DND-41 (cell line): Measurements from ENCODE around the gene COPS2.

ENCODE experiments used
- ATAC-seq: fragments of 200-7000 bp; cut with Tn5 transposase; 3 replicates; pipeline ENCODE4 v1.9.1; 2021; ENCODE audit warnings: low read depth; ENCODE audit not compliant: insufficient read depth
- DNase-seq: peaks from one replicate; pipeline ENCODE4 v3.0.0-alpha.2; 2020
- H2AFZ ChIP-seq: 2 replicates; pipeline ENCODE4 v1.6.0; 2012; ENCODE audit warnings: low read depth, low read length
- H3K27ac ChIP-seq: 2 replicates; pipeline ENCODE4 v1.5.1; 2012; ENCODE audit warnings: low read length, inconsistent platforms
- H3K27me3 ChIP-seq: fragments of 200-600 bp; sonication (generic); 2 replicates; pipeline ENCODE4 v1.6.0; 2012; ENCODE audit warnings: low read length, mild to moderate bottlenecking, inconsistent platforms; ENCODE audit not compliant: insufficient read depth, poor library complexity
- H3K36me3 ChIP-seq: 2 replicates; pipeline ENCODE4 v1.5.1; 2012; ENCODE audit warnings: low read length, inconsistent platforms; ENCODE audit not compliant: insufficient read depth
- H3K4me1 ChIP-seq: 2 replicates; pipeline ENCODE4 v1.5.1; 2012; ENCODE audit warnings: mild to moderate bottlenecking, low read length; ENCODE audit not compliant: insufficient read depth
- H3K4me2 ChIP-seq: 2 replicates; pipeline ENCODE4 v1.6.0; 2012; ENCODE audit warnings: mild to moderate bottlenecking, moderate library complexity, low read length, inconsistent platforms; ENCODE audit not compliant: insufficient read depth
- H3K4me3 ChIP-seq, 2 experiments: fragments of 200-600 bp in 1 of 2; shearing (Covaris generic) in 1 of 2; 2 replicates each; pipeline ENCODE4 v1.5.1; 2012 to 2016; ENCODE audit warnings: inconsistent platforms in 2 of 2, low read length in 2 of 2, mild to moderate bottlenecking in 2 of 2, low read depth in 1 of 2, moderate library complexity in 1 of 2
- H3K79me2 ChIP-seq: 2 replicates; pipeline ENCODE4 v1.6.0; 2012; ENCODE audit warnings: low read length, inconsistent platforms; ENCODE audit not compliant: insufficient read depth
- H3K9ac ChIP-seq: 2 replicates; pipeline ENCODE4 v1.6.0; 2012; ENCODE audit warnings: low read depth, mild to moderate bottlenecking, inconsistent platforms, low read length, moderate library complexity
- H3K9me3 ChIP-seq: 2 replicates; pipeline ENCODE4 v1.5.1; 2012; ENCODE audit warnings: low read length, moderate library complexity, mild to moderate bottlenecking, inconsistent platforms; ENCODE audit not compliant: insufficient read depth, severe bottlenecking
- H4K20me1 ChIP-seq: 2 replicates; pipeline ENCODE4 v1.6.0; 2012; ENCODE audit warnings: low read length; ENCODE audit not compliant: insufficient read depth
- EZH2 ChIP-seq: IDR thresholded peaks from 3 replicates; pipeline ENCODE4 v1.6.1; 2012; ENCODE audit warnings: borderline replicate concordance, low read depth, mild to moderate bottlenecking, moderate library complexity, low read length, inconsistent platforms; ENCODE audit not compliant: severe bottlenecking
- TF ChIP-seq, protein P1 (sequence below): IDR thresholded peaks from 2 replicates; pipeline ENCODE4 v1.5.1; 2012; ENCODE audit warnings: borderline replicate concordance, low read length, moderate library complexity, mild to moderate bottlenecking; ENCODE audit not compliant: poor library complexity, severe bottlenecking; ENCODE audit errors: extremely low read depth

COPS2 gene

DNA sequence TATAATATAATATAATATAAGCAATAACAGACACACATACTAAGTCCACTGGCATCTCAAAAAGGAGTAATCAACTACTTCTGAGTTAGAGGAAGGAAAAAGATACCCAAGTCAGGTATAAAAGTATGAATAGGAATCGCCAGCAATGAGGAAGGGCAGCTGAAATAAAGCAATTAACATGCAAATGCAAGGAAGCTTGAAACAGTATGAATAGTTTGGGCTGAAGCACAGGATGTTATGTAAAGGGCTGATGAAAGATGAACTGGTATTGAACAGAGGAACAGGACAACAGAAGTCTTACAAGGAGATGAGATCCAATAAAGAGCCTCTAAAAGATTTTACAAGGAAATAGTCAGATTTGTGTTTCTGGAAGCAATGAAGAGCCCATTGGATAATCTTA is 7.1 kb downstream of the COPS2 start:
- no peaks in the 10 kb centered on the region for H3K9me3 ChIP-seq
- peaks cover 9% of the 10 kb centered on the region; the same call in 1 of the 2 replicates for H3K4me1 ChIP-seq
- H3K27me3 ChIP-seq, result no peaks in the 10 kb centered on the region
- no peak overlapping the region for H3K27ac ChIP-seq
- no peak for ATAC-seq
- DNase-seq, result no peak
- peaks cover 12% of the 10 kb centered on the region for H3K36me3 ChIP-seq
- H3K4me3 ChIP-seq, result no peak overlapping the region
- H3K9ac ChIP-seq, result no peak overlapping the region
- peaks cover 95% of the 10 kb centered on the region for H3K79me2 ChIP-seq
- H3K4me2 ChIP-seq, result no peak overlapping the region
- no peak overlapping the region for H2AFZ ChIP-seq
- no peak for TF ChIP-seq EZH2
- TF ChIP-seq, protein P1, sequence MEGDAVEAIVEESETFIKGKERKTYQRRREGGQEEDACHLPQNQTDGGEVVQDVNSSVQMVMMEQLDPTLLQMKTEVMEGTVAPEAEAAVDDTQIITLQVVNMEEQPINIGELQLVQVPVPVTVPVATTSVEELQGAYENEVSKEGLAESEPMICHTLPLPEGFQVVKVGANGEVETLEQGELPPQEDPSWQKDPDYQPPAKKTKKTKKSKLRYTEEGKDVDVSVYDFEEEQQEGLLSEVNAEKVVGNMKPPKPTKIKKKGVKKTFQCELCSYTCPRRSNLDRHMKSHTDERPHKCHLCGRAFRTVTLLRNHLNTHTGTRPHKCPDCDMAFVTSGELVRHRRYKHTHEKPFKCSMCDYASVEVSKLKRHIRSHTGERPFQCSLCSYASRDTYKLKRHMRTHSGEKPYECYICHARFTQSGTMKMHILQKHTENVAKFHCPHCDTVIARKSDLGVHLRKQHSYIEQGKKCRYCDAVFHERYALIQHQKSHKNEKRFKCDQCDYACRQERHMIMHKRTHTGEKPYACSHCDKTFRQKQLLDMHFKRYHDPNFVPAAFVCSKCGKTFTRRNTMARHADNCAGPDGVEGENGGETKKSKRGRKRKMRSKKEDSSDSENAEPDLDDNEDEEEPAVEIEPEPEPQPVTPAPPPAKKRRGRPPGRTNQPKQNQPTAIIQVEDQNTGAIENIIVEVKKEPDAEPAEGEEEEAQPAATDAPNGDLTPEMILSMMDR, result no peak
- peaks cover 56% of the 10 kb centered on the region; the same call in 1 of the 2 replicates for H4K20me1 ChIP-seq

DNA sequence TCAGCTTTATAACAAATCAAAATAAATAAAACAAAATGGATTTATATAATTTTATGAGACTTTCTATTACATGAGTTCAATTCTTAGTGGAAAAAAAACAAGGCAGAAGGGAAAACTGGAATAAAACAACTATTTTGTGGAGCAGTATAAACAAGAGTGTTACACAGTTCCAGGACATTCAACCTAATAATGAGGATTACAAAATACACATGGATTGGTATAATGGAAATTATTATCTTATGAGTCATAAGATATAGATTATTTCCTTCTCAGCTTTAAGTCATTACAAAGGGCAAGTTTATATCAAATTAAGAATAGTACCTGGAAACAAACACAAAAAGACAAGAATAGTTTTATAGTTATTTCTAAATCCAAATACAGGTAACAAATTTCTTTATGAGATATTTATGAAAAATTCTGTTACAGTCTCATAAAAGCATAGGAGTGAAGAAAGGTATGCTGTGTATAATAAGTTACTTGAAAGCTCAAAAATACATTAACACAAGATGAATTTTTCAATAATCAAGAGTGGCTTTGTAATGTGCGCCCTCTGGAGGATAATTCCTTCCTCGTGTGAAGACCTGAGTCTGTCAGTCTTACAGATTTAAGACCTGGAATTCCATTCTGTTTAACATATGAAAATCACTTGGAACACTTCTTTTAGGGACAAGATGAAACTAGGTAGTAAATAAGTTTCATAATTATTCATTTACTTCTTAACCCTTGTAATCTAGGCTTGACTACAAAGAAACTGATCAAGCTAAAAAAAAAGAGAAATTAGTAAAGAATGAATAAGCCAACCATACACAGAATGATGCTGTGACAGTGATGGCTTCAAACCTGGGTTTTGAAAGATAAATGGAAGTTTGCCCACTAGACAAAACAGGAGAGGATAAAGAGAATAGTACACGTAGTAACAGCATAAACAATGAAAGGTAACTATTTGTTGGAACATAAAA is 9.5 kb downstream of the COPS2 start:
- Histone ChIP-seq H4K20me1 (peaks cover 62% of the 10 kb centered on the region; the same call in 1 of the 2 replicates), H3K79me2 (peaks cover 85% of the 10 kb centered on the region), H3K4me1 (peaks cover 3% of the 10 kb centered on the region; the same call in 1 of the 2 replicates), H3K4me3 (no peak overlapping the region), H3K27ac (no peak overlapping the region), H3K36me3 (peaks cover 35% of the 10 kb centered on the region), H3K4me2 (no peak overlapping the region), H2AFZ (no peak overlapping the region), H3K27me3 (no peaks in the 10 kb centered on the region), H3K9ac (no peak overlapping the region), H3K9me3 (no peaks in the 10 kb centered on the region)
- TF ChIP-seq, protein P1, result peak; percentile 69
- TF ChIP-seq EZH2, result no peak
- ATAC-seq (peak; percentile 53; the same call in 2 of the 3 replicates), DNase-seq (peak; percentile 24)

DNA sequence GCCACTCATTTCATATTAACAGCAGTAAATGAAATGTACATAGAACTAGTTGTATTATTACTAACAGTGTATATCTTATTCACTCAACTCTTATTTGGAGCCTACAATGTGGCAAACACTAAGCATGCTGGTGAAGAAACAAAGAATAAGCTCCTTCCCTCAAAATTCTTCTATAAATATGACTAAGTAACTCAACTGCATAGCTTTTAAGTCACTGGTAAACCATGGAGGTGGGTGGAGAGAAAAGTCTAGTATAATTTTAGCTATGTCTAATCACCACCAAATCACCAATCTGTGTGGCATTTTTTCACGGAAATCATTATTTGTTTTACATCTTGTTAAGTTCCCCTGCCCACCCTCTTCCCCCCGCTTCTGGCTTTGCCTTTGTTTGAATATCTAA is 17.5 kb downstream of the COPS2 start:
- Histone ChIP-seq H3K4me2 (no peak overlapping the region), H3K36me3 (peaks cover 94% of the 10 kb centered on the region), H2AFZ (no peak overlapping the region), H3K9me3 (no peaks in the 10 kb centered on the region), H3K79me2 (peaks cover 13% of the 10 kb centered on the region; the same call in 1 of the 2 replicates), H3K27ac (no peak overlapping the region), H4K20me1 (peaks cover 8% of the 10 kb centered on the region; the same call in 1 of the 2 replicates), H3K27me3 (no peaks in the 10 kb centered on the region), H3K4me1 (no peaks in the 10 kb centered on the region), H3K9ac (no peak overlapping the region), H3K4me3 (no peak overlapping the region)
- no peak for TF ChIP-seq EZH2
- TF ChIP-seq, protein P1, result no peak
- no peak for DNase-seq
- ATAC-seq, result no peak
